OCI-LY3 (cell line): ENCODE data around the gene COIL.

ENCODE experiments used
- H2AFZ ChIP-seq: fragments of 200-600, 300-600 bp; shearing (Covaris generic); 2 replicates; pipeline ENCODE4 v1.6.0; 2014; ENCODE audit warnings: antibody characterized with exemption, low read depth, low read length
- H3K27ac ChIP-seq: fragments of 200-600, 300-600 bp; sonication (generic); 2 replicates; pipeline ENCODE4 v1.5.1; 2014; ENCODE audit warnings: mild to moderate bottlenecking, low read length, moderate library complexity, mixed read lengths
- H3K27me3 ChIP-seq: fragments of 200-600, 300-600 bp; sonication (generic); 2 replicates; pipeline ENCODE4 v1.6.1; 2014; ENCODE audit warnings: low read depth, low read length, mixed read lengths
- H3K36me3 ChIP-seq: fragments of 200-600, 300-600 bp; sonication (generic); replicated peaks from 2 replicates; pipeline ENCODE3; 2014; ENCODE audit warnings: low read depth, low read length, mixed read lengths
- H3K4me1 ChIP-seq: fragments of 300-600, 200-600 bp; sonication (generic); 2 replicates; pipeline ENCODE4 v1.6.1; 2014; ENCODE audit warnings: low read length, mixed read lengths
- H3K4me2 ChIP-seq: fragments of 200-600, 300-600 bp; sonication (generic); 2 replicates; pipeline ENCODE4 v1.6.1; 2014; ENCODE audit warnings: low read length, mixed read lengths
- H3K4me3 ChIP-seq: fragments of 300-600, 200-600 bp; sonication (generic); 2 replicates; pipeline ENCODE4 v1.5.1; 2014; ENCODE audit warnings: antibody characterized with exemption, mild to moderate bottlenecking, low read length, moderate library complexity
- H3K79me2 ChIP-seq: fragments of 300-600, 200-600 bp; shearing (Covaris generic); 2 replicates; pipeline ENCODE4 v1.6.1; 2014; ENCODE audit warnings: mild to moderate bottlenecking, low read length, mixed read lengths
- H3K9ac ChIP-seq: fragments of 300-600, 200-600 bp; shearing (Covaris generic); 2 replicates; pipeline ENCODE4 v1.6.0; 2014; ENCODE audit warnings: mild to moderate bottlenecking, low read length, moderate library complexity
- H3K9me3 ChIP-seq: fragments of 200-600, 300-600 bp; shearing (Covaris generic); 2 replicates; pipeline ENCODE4 v1.6.1; 2014; ENCODE audit warnings: low read length, mixed read lengths; ENCODE audit not compliant: insufficient read depth
- H4K20me1 ChIP-seq: fragments of 200-600, 300-600 bp; sonication (generic); 2 replicates; pipeline ENCODE4 v1.6.1; 2016; ENCODE audit warnings: low read length, mixed read lengths; ENCODE audit not compliant: insufficient read depth
- EZH2phosphoT487 ChIP-seq: fragments of 200-600 bp; shearing (Covaris generic); IDR thresholded peaks from 2 replicates; pipeline ENCODE4 v1.6.1; 2018; ENCODE audit warnings: antibody characterized with exemption, mixed run types, low read depth
- TF ChIP-seq, protein P1 (sequence below): fragments of 200-600, 300-600 bp; sonication (generic); IDR thresholded peaks from 2 replicates; pipeline ENCODE4 v1.5.1; 2014; ENCODE audit warnings: antibody characterized with exemption, low read length, low read depth

The COIL gene

DNA sequence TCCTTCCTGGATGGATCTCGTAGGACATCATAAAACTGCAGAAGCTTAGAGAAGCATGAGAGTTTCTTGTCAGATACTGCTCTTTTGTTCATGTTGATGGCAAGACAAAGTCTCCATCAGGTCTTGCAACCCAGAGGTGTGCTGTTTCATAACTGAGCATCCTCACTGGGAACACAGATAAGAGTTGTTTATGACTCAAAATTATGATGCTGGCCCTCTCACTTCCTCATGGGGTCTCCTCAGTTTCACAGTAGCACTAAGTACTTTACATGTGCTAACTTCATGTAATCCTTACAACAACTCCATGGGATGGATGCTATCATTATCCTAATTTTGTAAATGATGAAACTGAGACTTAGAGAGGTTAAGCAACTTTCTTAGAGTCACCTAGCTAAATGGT, 31.5 kb upstream of the COIL start:
- Histone ChIP-seq H3K79me2 (no peaks in the 10 kb centered on the region), H3K9me3 (no peaks in the 10 kb centered on the region), H3K27me3 (no peaks in the 10 kb centered on the region), H3K27ac (no peak overlapping the region), H3K4me1 (peaks cover 8% of the 10 kb centered on the region), H3K4me3 (no peak overlapping the region), H3K4me2 (no peak overlapping the region), H3K9ac (no peak overlapping the region), H3K36me3 (no peaks in the 10 kb centered on the region), H2AFZ (no peak overlapping the region), H4K20me1 (no peaks in the 10 kb centered on the region)
- TF ChIP-seq EZH2phosphoT487, result no peak
- TF ChIP-seq, protein P1, sequence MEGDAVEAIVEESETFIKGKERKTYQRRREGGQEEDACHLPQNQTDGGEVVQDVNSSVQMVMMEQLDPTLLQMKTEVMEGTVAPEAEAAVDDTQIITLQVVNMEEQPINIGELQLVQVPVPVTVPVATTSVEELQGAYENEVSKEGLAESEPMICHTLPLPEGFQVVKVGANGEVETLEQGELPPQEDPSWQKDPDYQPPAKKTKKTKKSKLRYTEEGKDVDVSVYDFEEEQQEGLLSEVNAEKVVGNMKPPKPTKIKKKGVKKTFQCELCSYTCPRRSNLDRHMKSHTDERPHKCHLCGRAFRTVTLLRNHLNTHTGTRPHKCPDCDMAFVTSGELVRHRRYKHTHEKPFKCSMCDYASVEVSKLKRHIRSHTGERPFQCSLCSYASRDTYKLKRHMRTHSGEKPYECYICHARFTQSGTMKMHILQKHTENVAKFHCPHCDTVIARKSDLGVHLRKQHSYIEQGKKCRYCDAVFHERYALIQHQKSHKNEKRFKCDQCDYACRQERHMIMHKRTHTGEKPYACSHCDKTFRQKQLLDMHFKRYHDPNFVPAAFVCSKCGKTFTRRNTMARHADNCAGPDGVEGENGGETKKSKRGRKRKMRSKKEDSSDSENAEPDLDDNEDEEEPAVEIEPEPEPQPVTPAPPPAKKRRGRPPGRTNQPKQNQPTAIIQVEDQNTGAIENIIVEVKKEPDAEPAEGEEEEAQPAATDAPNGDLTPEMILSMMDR, result no peak

- H3K79me2 ChIP-seq, result no peaks in the 10 kb centered on the region
- H3K27me3 ChIP-seq, result no peaks in the 10 kb centered on the region
- H3K36me3 ChIP-seq, result no peaks in the 10 kb centered on the region
- no peak overlapping the region for H3K27ac ChIP-seq
- peaks cover 8% of the 10 kb centered on the region for H3K4me1 ChIP-seq
- H3K9ac ChIP-seq, result no peak overlapping the region
- TF ChIP-seq EZH2phosphoT487, result no peak
- TF ChIP-seq, protein P1, result no peak
- H3K9me3 ChIP-seq, result no peaks in the 10 kb centered on the region
- no peaks in the 10 kb centered on the region for H4K20me1 ChIP-seq
- no peak overlapping the region for H3K4me3 ChIP-seq
- no peak overlapping the region for H3K4me2 ChIP-seq
- H2AFZ ChIP-seq, result no peak overlapping the region
Observed at GRCh38 chr17:56988901-56989572, 28.2 kb upstream of the COIL start.

DNA sequence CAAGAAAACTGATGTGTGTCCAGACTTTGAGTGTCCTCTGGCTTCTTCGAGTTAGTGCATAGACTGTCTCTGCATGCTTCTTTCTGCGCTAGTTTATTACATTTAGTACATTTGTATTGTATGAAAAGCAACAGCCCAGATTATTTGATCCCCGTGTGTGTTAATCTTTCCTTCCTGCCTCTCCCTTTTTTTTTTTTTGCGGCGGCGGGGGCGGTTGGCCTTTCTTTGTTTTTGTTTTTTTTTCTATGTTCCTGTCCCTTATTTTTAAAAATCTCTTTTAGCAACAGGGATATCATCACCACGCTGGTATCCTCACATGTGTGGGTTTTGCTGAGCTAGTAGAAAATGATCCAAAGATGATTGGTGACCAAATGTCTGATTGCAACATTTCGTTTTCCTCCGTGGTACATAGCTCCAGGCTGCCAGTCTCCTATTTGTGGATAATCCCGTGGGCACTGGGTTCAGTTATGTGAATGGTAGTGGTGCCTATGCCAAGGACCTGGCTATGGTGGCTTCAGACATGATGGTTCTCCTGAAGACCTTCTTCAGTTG, 26.5 kb upstream of the COIL start:
- no peak overlapping the region for H2AFZ ChIP-seq
- H3K9me3 ChIP-seq, result no peaks in the 10 kb centered on the region
- H4K20me1 ChIP-seq, result no peaks in the 10 kb centered on the region
- H3K4me2 ChIP-seq, result no peak overlapping the region
- H3K36me3 ChIP-seq, result no peaks in the 10 kb centered on the region
- H3K9ac ChIP-seq, result no peak overlapping the region
- H3K4me3 ChIP-seq, result no peak overlapping the region
- H3K27me3 ChIP-seq, result no peaks in the 10 kb centered on the region
- no peaks in the 10 kb centered on the region for H3K79me2 ChIP-seq
- TF ChIP-seq EZH2phosphoT487, result no peak
- TF ChIP-seq, protein P1, result no peak
- peaks cover 3% of the 10 kb centered on the region for H3K4me1 ChIP-seq
- no peak overlapping the region for H3K27ac ChIP-seq

DNA sequence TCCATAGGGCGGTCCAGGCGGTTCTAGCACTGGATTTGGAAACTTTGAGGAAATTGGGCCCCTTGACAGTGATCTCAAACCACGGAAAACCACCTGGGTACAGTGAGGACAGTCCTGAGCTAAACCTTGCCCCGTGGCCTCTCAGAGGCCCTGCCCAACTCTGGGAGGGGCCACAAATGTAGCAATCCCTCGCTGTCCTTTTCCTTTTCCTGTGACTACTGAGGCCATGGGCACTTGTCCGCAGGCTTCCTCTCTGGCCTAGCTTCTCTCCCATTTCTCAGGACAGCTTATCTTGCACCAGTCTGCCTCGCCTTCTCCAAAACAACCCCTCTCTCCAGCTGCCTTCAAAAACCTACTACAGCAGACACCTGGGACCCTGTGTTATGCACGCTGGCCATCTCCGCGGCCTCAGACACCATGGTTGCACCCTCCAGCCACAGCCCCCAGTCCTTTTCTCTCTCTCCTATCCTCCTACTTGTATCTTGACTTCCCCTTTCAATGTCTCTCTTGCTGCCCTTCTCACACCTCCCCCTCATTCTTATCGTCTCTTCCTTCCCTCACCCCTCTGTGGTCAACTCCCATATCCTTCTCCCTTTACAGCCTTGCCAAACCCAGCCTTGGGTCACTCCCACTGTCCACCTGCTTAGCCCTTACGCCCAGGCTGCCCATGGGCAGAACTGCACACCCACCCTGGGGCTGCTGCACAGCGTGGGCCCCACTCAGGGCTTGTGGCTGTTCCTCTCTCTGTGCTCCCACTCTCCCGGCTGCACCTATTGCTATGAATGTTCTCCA, 24.7 kb upstream of the COIL start:
- no peak overlapping the region for H3K9ac ChIP-seq
- no peak overlapping the region for H3K27ac ChIP-seq
- no peak for TF ChIP-seq EZH2phosphoT487
- TF ChIP-seq, protein P1, result no peak
- no peaks in the 10 kb centered on the region for H3K4me1 ChIP-seq
- H3K4me3 ChIP-seq, result no peak overlapping the region
- no peaks in the 10 kb centered on the region for H3K79me2 ChIP-seq
- no peaks in the 10 kb centered on the region for H3K27me3 ChIP-seq
- H3K36me3 ChIP-seq, result no peaks in the 10 kb centered on the region
- no peaks in the 10 kb centered on the region for H4K20me1 ChIP-seq
- no peaks in the 10 kb centered on the region for H3K9me3 ChIP-seq
- H2AFZ ChIP-seq, result no peak overlapping the region
- no peak overlapping the region for H3K4me2 ChIP-seq
